ENCODE measurements around the gene KRTAP13-4. TPM values are rescaled to one million over a fixed set of nuclear protein-coding genes. Genes with fewer than 3 reads are reported as not detected.

The KRTAP13-4 gene
- total RNA-seq = not detected in 2 replicates

GRCh38 chr21:30430170-30430655 lies at the start of gene KRTAP13-4:
Gene KRTAP13-4, plus strand, starts transcription at chr21:30430220. Its CDS starts 56 bp downstream, at chr21:30430276.

GRCh38 chr21:30395731-30396130 lies 34.3 kb upstream of the KRTAP13-4 start, which contains the start of gene KRTAP13-1:
Gene KRTAP13-1, plus strand, starts transcription at chr21:30396031. Its CDS starts 56 bp downstream, at chr21:30396087.

GRCh38 chr21:30425826-30426225 lies 4.2 kb upstream of the KRTAP13-4 start, which contains the start of gene KRTAP13-3:
Gene KRTAP13-3, minus strand, starts transcription at chr21:30425926. Its CDS starts 14 bp downstream, at chr21:30425912.

GRCh38 chr21:30439975-30440374 lies 10.0 kb downstream of the KRTAP13-4 start, which contains the start of gene KRTAP15-1:
Gene KRTAP15-1, plus strand, starts transcription at chr21:30440275. Its CDS starts 53 bp downstream, at chr21:30440328.

GRCh38 chr21:30480145-30480544 lies 50.1 kb downstream of the KRTAP13-4 start, which contains the start of gene KRTAP19-1:
Gene KRTAP19-1, minus strand, starts transcription at chr21:30480367. Its CDS starts 50 bp downstream, at chr21:30480317.

Other genes starting within 250 kb of the KRTAP13-4 start
- not detected in 2 replicates for gene CLDN8, start 214.1 kb upstream of the KRTAP13-4 start, total RNA-seq
- not detected in 2 replicates for gene KRTAP24-1, start 147.3 kb upstream of the KRTAP13-4 start, total RNA-seq
- gene KRTAP25-1, start 140.7 kb upstream of the KRTAP13-4 start, total RNA-seq = not detected in 2 replicates
- not detected in 2 replicates for gene KRTAP26-1, start 109.9 kb upstream of the KRTAP13-4 start, total RNA-seq
- gene KRTAP27-1, start 92.5 kb upstream of the KRTAP13-4 start, total RNA-seq = not detected in 2 replicates
- gene KRTAP23-1, start 81.6 kb upstream of the KRTAP13-4 start, total RNA-seq = not detected in 2 replicates
- gene KRTAP13-2, start 57.9 kb upstream of the KRTAP13-4 start, total RNA-seq = not detected in 2 replicates
- not detected in 2 replicates for gene KRTAP13-1, start 34.2 kb upstream of the KRTAP13-4 start, total RNA-seq
- gene KRTAP13-3, start 4.3 kb upstream of the KRTAP13-4 start, total RNA-seq = not detected in 2 replicates
- gene KRTAP15-1, start 10.1 kb downstream of the KRTAP13-4 start, total RNA-seq = not detected in 2 replicates
- not detected in 2 replicates for gene KRTAP19-1, start 50.1 kb downstream of the KRTAP13-4 start, total RNA-seq
- not detected in 2 replicates for gene KRTAP19-2, start 57.2 kb downstream of the KRTAP13-4 start, total RNA-seq
- gene KRTAP19-3, start 61.8 kb downstream of the KRTAP13-4 start, total RNA-seq = not detected in 2 replicates
- not detected in 2 replicates for gene KRTAP19-4, start 66.9 kb downstream of the KRTAP13-4 start, total RNA-seq
- gene KRTAP19-5, start 71.9 kb downstream of the KRTAP13-4 start, total RNA-seq = not detected in 2 replicates
- not detected in 2 replicates for gene KRTAP19-6, start 111.6 kb downstream of the KRTAP13-4 start, total RNA-seq
- gene KRTAP19-7, start 131.1 kb downstream of the KRTAP13-4 start, total RNA-seq = not detected in 2 replicates
- gene KRTAP22-2, start 160.2 kb downstream of the KRTAP13-4 start, total RNA-seq = not detected in 2 replicates
- not detected in 2 replicates for gene KRTAP6-3, start 162.2 kb downstream of the KRTAP13-4 start, total RNA-seq
- not detected in 2 replicates for gene KRTAP6-2, start 168.7 kb downstream of the KRTAP13-4 start, total RNA-seq
- gene KRTAP22-1, start 170.9 kb downstream of the KRTAP13-4 start, total RNA-seq = not detected in 2 replicates
- not detected in 2 replicates for gene KRTAP6-1, start 183.7 kb downstream of the KRTAP13-4 start, total RNA-seq
- gene KRTAP20-1, start 186.2 kb downstream of the KRTAP13-4 start, total RNA-seq = not detected in 2 replicates
- gene KRTAP20-4, start 190.4 kb downstream of the KRTAP13-4 start, total RNA-seq = not detected in 2 replicates
- not detected in 2 replicates for gene KRTAP20-2, start 205.0 kb downstream of the KRTAP13-4 start, total RNA-seq
- not detected in 2 replicates for gene KRTAP20-3, start 212.6 kb downstream of the KRTAP13-4 start, total RNA-seq

Data from thoracic aorta endothelial cell (primary cell).